C1 segment of cervical spinal cord (tissue), 14 donors: ENCODE data around the gene KRTAP9-1.
A peak's percentile ranks its signal among the peaks of the same experiment; 100 is the strongest.
"Not testable (repeated sequence)": the region's sequence is repeated elsewhere in the genome, so short reads cannot be mapped to it uniquely, and the experiment has no call there.

Source experiments
- DNase-seq, 14 donors: peaks; one replicate each; lab custom pipeline; 2025; lab: John Stamatoyannopoulos, UW

Gene KRTAP9-1

DNA sequence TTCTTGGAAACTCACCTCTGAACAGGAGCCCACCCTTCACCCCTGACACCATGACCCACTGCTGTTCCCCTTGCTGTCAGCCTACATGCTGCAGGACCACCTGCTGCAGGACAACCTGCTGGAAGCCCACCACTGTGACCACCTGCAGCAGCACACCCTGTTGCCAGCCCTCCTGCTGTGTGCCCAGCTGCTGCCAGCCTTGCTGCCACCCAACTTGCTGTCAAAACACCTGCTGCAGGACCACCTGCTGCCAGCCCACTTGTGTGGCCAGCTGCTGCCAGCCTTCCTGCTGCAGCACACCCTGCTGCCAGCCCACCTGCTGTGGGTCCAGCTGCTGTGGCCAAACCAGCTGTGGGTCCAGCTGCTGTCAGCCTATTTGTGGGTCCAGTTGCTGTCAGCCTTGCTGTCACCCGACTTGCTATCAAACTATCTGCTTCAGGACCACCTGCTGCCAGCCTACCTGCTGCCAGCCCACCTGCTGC lies at the start of gene KRTAP9-1:
TSS of gene KRTAP9-1 (plus strand) at position 51 of the 482 bp plus-strand sequence. CDS start at position 51, 0 bp downstream.
- not testable (repeated sequence) for DNase-seq

- no peak for DNase-seq
Measured at GRCh38 chr17:41140360-41141131, 49.1 kb upstream of the KRTAP9-1 start, which contains the start of gene KRTAP4-6. Gene KRTAP4-6 (minus strand): TSS chr17:41140544. CDS start chr17:41140487, 57 bp downstream.

DNA sequence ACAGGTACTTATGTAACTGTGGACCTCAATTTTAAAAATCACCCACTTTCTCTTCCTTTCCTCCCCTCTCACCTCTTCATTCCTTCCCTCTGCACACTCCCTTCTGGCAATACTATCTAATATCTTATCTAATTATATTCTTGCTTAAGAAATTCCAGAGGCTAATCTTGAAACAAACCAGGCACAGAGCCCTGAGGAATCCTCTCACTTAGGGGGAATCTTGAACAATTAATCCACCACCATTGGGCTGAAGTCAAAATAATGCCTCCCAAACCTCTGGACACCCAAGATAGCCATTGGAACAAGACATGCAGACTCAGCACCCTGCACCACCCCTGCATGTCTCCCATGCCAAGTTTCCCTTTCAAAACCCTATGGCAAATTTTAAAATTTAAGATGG lies 48.3 kb upstream of the KRTAP9-1 start:
- no peak for DNase-seq

DNA sequence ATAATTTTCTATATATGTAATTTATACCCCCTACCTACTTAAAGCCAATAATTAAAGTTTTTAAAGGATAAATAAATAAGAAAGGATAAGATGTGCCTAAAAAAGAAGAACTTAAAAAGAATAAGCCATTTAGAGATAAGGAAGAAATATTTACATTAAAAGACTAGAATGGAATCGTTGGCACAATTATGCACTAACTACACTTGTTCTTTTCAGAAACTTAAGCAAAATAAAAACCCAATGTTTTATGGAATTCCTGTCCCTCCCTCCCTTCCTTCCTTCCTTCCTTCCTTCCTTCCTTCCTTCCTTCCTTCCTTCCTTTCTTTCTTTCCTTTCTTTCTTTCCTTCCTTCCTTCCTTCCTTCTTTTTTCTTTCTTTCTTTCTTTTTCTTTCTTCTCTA lies 44.8 kb upstream of the KRTAP9-1 start:
- DNase-seq: no peak

DNA sequence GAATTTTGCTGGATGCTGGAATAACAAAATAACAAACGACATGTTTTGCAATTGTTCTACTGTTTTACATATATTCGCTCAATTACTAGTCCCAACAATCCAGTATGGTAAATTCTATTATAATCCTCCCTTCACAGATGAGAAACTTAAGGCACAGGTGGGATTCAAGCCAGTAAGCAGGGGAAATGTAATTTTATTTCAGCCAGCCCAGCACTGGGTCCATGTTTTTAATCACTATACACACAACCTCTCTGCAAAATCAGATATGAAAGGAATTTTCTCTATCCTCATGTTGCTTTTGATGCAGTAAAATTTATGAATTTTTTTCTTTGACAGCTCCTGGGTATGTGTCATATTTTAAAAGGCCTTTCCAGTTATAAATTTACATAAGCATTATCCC lies 44.4 kb upstream of the KRTAP9-1 start:
- no peak for DNase-seq

GRCh38 chr17:41147531-41148204 lies 42.0 kb upstream of the KRTAP9-1 start:
- no peak for DNase-seq

DNA sequence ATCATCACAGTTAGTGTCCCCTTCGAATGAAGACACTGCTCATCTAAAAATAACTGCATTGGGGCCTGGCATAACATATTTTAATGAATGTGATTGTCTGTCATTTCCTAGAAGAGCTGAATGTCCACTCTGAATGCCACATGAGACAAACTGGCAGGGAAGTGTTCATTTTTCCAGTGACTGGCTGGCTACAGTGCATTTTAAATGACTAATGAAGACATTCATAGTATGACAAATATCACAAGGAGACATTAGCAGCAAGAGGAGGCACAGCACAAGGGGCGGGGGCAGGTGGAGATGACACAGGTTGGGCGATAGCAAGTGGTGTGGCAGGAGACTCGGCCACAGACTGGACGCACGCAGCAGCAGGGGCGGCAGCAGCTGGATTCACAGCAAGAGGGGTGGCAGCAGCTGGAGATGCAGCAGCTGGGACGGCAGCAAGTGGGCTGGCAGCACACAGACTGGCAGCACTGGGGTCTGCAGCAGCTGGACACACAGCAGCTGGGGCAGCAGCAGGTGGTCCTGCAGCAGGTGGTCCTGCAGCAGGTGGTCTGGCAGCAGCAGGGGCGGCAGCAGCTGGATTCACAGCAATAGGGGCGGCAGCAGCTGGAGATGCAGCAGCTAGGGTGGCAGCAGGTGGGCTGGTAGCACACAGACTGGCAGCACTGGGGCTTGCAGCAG lies 40.6 kb upstream of the KRTAP9-1 start:
- not testable (repeated sequence) for DNase-seq

DNA sequence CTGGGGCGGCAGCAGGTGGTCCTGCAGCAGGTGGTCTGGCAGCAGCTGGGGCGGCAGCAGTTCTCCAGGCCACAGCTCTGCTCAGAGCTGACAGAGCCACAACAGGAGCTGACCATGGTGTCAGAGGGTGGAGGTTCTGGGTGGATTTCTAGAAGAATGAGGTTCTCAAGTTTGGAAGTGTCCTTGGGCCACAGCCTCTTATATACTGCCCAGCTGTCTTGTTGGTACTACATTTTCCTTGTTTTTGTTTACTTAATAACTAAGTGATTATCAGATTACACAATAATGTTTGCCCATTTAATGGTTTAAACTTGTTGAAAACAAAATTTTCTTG lies 40.1 kb upstream of the KRTAP9-1 start, which contains the start of gene KRTAP4-5:
TSS of gene KRTAP4-5 (minus strand) at position 174 of the 334 bp plus-strand sequence. CDS start at position 116, 58 bp downstream.
- no peak for DNase-seq

- no peak for DNase-seq
Measured at GRCh38 chr17:41150026-41150425, 39.7 kb upstream of the KRTAP9-1 start.

DNA sequence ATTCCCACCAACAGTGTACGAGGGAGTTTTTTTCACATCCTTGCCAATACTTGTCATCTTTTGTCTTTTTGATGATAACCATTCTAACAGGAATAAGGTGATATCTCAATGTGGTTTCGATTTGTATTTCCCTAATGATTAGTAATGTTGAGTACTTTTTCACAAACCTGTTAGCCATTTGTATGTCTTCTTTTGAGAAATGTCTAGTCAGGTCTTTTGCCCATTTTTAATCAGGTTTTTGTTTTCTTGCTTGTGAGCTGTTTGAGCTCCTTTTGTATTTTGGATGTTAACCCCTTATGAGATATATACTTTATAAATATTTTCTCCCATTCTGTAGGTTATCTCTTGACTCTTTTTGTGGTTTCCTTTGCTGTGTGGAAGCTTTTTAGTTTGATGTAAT lies 38.2 kb upstream of the KRTAP9-1 start:
- DNase-seq: no peak

- peak in 3 of 14 donors; percentile 0 to 10 (median 6) for DNase-seq
Measured at GRCh38 chr17:41153856-41154255, 35.8 kb upstream of the KRTAP9-1 start.

DNA sequence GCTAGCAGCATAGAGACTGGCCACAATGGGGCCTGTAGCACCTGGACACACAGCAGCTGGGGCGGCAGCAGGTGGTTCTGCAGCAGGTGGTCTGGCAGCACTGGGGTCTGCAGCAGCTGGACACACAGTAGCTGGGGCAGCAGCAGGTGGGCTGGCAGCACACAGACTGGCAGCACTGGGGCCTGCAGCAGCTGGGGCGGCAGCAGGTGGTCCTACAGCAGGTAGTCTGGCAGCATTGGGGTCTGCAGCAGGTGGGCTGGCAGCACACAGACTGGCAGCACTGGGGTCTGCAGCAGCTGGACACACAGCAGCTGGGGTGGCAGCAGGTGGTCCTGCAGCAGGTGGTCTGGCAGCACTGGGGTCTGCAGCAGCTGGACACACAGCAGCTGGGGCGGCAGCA lies 29.5 kb upstream of the KRTAP9-1 start:
- not testable (repeated sequence) for DNase-seq

- no peak for DNase-seq
Measured at GRCh38 chr17:41160648-41161047, 29.0 kb upstream of the KRTAP9-1 start, which contains the start of gene KRTAP4-4. Gene KRTAP4-4 (minus strand): TSS chr17:41160748. CDS start chr17:41160691, 57 bp downstream.

DNA sequence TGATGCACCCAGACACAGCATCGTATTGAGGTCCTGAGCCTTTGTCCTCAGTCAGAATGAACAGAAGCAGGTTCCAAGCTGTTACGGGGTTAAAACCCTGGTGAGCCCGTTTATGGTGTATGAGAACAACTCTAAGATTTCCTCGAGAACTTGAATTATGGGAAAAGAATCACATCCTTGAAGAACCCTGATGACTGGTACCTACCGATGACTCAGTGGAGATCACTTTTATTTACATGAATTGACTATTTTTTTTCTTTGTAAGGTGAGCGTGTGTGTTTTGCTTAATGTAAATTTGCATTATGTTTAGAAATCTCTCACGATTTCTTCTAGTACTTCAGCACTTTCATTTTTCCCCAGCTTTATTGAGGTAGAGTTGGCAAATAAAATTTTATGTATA lies 25.9 kb upstream of the KRTAP9-1 start:
- no peak for DNase-seq

DNA sequence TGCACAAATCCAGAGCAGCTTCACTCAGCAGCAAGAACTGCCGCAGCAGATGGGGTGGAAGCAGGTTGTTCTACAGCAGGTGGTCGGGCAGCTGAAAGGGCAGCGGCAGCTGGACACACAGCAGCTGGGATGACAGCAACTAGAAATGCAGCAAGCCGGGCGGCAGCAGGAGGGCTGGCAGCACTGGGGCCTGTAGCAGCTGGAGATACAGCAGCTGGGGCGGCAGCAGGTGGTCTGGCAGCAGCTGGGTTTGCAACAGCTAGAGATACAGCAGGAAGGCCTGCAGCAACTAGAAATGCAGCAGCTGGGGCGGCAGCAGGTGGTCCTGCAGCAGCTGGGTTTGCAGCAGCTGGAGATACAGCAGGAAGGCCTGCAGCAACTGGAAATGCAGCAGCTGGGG lies 22.1 kb upstream of the KRTAP9-1 start:
- DNase-seq: no peak

DNA sequence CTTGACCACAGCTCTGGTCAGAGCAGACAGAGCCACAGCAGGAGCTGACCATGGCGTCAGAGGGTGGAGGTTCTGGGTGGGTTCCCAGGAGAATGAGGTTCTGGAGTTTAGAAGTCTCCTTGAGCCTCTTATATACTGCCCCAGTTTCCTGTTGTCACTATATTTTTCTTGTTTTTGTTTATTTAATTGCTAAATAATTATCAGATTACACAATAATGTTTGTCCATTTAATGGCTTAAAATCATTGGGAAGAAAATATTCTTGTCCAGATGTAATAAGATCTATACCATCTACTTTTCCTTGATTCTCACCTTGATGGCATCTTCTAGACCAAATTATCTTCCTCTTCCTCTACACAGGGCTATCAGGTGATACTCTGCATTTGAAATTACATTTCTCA lies 21.6 kb upstream of the KRTAP9-1 start, which contains the start of gene KRTAP4-3:
TSS of gene KRTAP4-3 (minus strand) at position 101 of the 400 bp plus-strand sequence. CDS start at position 52, 49 bp downstream.
- no peak for DNase-seq

DNA sequence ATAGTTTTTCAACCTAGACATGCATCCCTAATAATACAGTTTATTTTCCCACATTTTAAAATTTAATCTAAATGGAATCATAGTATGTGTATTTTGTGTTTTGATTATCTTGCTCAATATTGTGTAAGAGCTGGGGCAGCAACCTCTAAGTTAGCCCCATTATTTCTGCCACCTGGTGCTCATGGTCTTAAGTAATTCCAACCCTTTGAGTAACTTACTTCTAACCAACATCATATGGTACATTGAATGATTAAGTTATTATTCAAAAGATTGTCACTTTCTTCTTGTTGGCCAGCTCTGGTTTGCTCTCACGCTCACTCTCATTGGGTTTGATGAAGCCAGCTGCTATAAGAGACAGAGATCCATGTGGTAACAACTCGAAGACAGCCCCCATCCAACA lies 17.8 kb upstream of the KRTAP9-1 start:
- no peak for DNase-seq

DNA sequence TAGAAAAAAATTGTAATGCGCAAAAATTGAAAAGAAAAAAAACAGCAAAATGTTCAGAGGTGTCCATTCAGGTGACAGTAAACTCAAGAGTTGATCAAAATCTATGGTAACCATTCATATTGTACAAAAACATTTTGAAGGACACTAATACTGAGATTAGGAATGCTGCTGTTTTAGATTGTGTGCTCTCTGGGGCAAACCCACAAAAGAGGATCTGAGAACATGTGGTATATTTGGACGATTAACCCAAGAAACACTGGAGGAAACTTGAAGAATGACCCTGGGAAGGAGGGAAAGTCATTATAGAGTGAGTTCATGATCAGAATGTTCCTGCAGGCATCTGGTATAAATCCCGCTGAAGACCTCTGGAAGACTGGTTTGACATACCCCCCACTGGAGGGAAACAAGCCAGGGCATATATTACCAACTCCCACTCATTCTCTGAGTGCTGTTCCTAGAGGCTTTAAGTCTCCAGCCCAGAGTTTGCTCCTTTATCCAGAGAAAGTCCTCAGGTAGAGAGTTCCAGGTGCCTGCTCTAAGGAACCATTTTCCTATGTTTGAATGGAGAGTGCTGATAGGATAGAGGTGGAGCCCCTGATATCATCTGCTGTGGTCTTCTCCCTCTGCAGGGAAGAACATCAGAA lies 12.8 kb upstream of the KRTAP9-1 start:
- no peak for DNase-seq

- DNase-seq: no peak
Measured at GRCh38 chr17:41177727-41178271, 11.9 kb upstream of the KRTAP9-1 start, which contains the start of gene KRTAP4-2. Gene KRTAP4-2 (minus strand): TSS chr17:41178221. CDS start chr17:41178164, 57 bp downstream.

GRCh38 chr17:41178341-41178740 lies 11.3 kb upstream of the KRTAP9-1 start:
- DNase-seq: no peak
